NCI-H69 (cell line): ENCODE results near the gene NPLOC4.
"Not testable (repeated sequence)": the region's sequence is repeated elsewhere in the genome, so short reads cannot be mapped to it uniquely, and the experiment has no call there.

ENCODE experiments used
- DNase-seq: peaks from one replicate; lab custom pipeline; 2025; lab: John Stamatoyannopoulos, UW

Gene NPLOC4

GRCh38 chr17:81631482-81631881, 5.4 kb downstream of the NPLOC4 start:
- DNase-seq = no peak

- no peak for DNase-seq
Measured at GRCh38 chr17:81630274-81630673, 6.6 kb downstream of the NPLOC4 start.

GRCh38 chr17:81621494-81622130, 15.3 kb downstream of the NPLOC4 start:
- DNase-seq = no peak

GRCh38 chr17:81618307-81618706, 18.6 kb downstream of the NPLOC4 start:
- not testable (repeated sequence) for DNase-seq

- DNase-seq = no peak
Measured at GRCh38 chr17:81616877-81617276, 20.0 kb downstream of the NPLOC4 start.

- DNase-seq = no peak
Measured at GRCh38 chr17:81615401-81615930, 21.4 kb downstream of the NPLOC4 start.

GRCh38 chr17:81612172-81612970, 24.5 kb downstream of the NPLOC4 start:
- DNase-seq = no peak

GRCh38 chr17:81609541-81610311, 27.2 kb downstream of the NPLOC4 start:
- no peak for DNase-seq

GRCh38 chr17:81608605-81609004, 28.3 kb downstream of the NPLOC4 start:
- DNase-seq = no peak

GRCh38 chr17:81608082-81608481, 28.8 kb downstream of the NPLOC4 start:
- no peak for DNase-seq

- no peak for DNase-seq
Measured at GRCh38 chr17:81607431-81607830, 29.5 kb downstream of the NPLOC4 start.

GRCh38 chr17:81603846-81604610, 32.9 kb downstream of the NPLOC4 start:
- no peak for DNase-seq

GRCh38 chr17:81601525-81602120, 35.3 kb downstream of the NPLOC4 start:
- peak; percentile 74 for DNase-seq

- DNase-seq = no peak
Measured at GRCh38 chr17:81599719-81600486, 37.0 kb downstream of the NPLOC4 start.

- DNase-seq = no peak
Measured at GRCh38 chr17:81593105-81593871, 43.6 kb downstream of the NPLOC4 start.

- DNase-seq = no peak
Measured at GRCh38 chr17:81591971-81592370, 44.9 kb downstream of the NPLOC4 start.

GRCh38 chr17:81590121-81590520, 46.8 kb downstream of the NPLOC4 start:
- DNase-seq = no peak

- no peak for DNase-seq
Measured at GRCh38 chr17:81589612-81590011, 47.3 kb downstream of the NPLOC4 start.

GRCh38 chr17:81586096-81586495, 50.8 kb downstream of the NPLOC4 start:
- no peak for DNase-seq

GRCh38 chr17:81584771-81585170, 52.1 kb downstream of the NPLOC4 start:
- DNase-seq = not testable (repeated sequence)
